A673 (cell line): ENCODE measurements around the gene NOC4L.

ENCODE experiments used
- EZH2 ChIP-seq: fragments of 200-600 bp; sonication (generic); IDR thresholded peaks from 2 replicates; pipeline ENCODE4 v1.6.1; 2017; ENCODE audit warnings: borderline replicate concordance, low read depth, mild to moderate bottlenecking, mixed read lengths, antibody characterized with exemption, low read length; ENCODE audit not compliant: poor library complexity, severe bottlenecking
- TF ChIP-seq, protein P1 (sequence below): fragments of 300-800, 200-600 bp; sonication (generic); conservative IDR thresholded peaks from 2 replicates; pipeline ENCODE4 v1.5.1; 2017; ENCODE audit warnings: low read depth, mild to moderate bottlenecking, antibody characterized with exemption, low read length, moderate library complexity, mixed read lengths

- TF ChIP-seq, protein P1, sequence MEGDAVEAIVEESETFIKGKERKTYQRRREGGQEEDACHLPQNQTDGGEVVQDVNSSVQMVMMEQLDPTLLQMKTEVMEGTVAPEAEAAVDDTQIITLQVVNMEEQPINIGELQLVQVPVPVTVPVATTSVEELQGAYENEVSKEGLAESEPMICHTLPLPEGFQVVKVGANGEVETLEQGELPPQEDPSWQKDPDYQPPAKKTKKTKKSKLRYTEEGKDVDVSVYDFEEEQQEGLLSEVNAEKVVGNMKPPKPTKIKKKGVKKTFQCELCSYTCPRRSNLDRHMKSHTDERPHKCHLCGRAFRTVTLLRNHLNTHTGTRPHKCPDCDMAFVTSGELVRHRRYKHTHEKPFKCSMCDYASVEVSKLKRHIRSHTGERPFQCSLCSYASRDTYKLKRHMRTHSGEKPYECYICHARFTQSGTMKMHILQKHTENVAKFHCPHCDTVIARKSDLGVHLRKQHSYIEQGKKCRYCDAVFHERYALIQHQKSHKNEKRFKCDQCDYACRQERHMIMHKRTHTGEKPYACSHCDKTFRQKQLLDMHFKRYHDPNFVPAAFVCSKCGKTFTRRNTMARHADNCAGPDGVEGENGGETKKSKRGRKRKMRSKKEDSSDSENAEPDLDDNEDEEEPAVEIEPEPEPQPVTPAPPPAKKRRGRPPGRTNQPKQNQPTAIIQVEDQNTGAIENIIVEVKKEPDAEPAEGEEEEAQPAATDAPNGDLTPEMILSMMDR = no peak
- TF ChIP-seq EZH2 = no peak
Observed at GRCh38 chr12:132099739-132100138, 44.5 kb upstream of the NOC4L start.
